Measurements from ENCODE around the gene IQGAP1.

IQGAP1 gene

DNA sequence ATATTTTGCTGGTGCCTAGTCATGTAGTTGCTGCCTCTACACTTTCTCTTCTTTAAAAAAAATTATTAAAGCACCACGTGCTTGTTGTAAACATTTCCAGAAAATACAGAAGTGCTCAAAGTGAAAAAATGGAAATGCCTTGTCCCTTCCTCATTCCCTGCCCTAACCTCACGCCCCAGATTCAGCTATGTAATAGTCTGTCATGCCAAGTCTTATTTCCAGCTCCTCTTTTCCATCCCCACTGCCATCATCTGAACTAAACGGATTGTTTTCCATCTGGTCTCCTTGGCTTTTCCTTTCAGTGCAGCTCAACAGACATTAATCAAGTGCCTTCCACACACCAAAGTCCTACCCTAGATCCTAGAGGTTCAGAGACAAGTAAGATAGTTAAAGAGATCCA lies 20.5 kb upstream of the IQGAP1 start:
- H3K9me3 ChIP-seq (ENCODE audit: control extremely low read depth in 1 of 5, control insufficient read depth in 4 of 5, insufficient read depth in 2 of 5, low read depth in 1 of 5, low read length in 4 of 5): no peaks in the 10 kb centered on the region
- no peaks in the 10 kb centered on the region for H3K36me3 ChIP-seq (ENCODE audit: control insufficient read depth in 4 of 4, insufficient read depth in 4 of 4, low read length in 3 of 4)
- no peak overlapping the region for H3K27ac ChIP-seq (ENCODE audit: insufficient read depth in 1 of 2, low read depth in 1 of 2, low read length in 2 of 2, poor library complexity in 1 of 2, severe bottlenecking in 2 of 2)
- peaks cover 0 to 34% (median 4%) of the 10 kb centered on the region in 5 experiments for H3K27me3 ChIP-seq (replicated peaks in 2 of 5; ENCODE audit: control insufficient read depth in 4 of 5, insufficient read depth in 5 of 5, low read length in 4 of 5)
- peaks cover 0 to 26% (median 2%) of the 10 kb centered on the region in 4 experiments for H3K4me1 ChIP-seq (ENCODE audit: control extremely low read depth in 1 of 4, control insufficient read depth in 4 of 4, insufficient read depth in 4 of 4, low read length in 3 of 4)
- WGBS (ENCODE audit: insufficient coverage): 0% methylated on average over 1 of the region's 3 CpGs
- ChIA-PET CTCF (interaction anchor here (0.7 to 3.5 kb wide), 7 partner anchors 10 to 645 kb away, joined by 3 to 17 read pairs (median 3); partner anchors contain the start of gene IQGAP1), POLR2A (no interaction called here)
- H3K4me3 ChIP-seq (ENCODE audit: control insufficient read depth in 1 of 7, extremely low read depth in 1 of 7, insufficient read depth in 4 of 7, low read depth in 2 of 7, low read length in 6 of 7): no peak overlapping the region
- peak in 2 of 3 donors; percentile 25 to 36 for DNase-seq

DNA sequence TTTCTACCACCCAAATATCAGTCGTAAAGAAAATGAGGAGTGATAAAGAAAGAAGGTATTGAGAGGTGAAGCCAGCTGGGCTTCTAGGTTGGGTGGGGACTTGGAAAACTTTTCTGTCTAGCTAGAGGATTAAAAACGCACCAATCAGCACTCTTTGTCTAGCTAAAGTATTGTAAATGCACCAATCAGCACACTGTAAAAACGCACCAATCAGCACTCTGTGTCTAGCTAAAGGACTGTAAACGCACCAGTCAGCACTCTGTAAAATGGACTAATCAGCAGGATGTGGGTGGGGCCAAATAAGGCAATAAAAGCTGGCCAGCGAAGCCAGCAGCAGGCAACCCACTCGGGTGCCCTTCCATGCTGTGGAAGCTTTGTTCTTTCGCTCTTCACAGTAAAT lies 13.0 kb upstream of the IQGAP1 start:
- 99% methylated on average over 6 of the region's 7 CpGs for WGBS (ENCODE audit: insufficient coverage)
- CTCF ChIA-PET: interaction anchor here (0.7 to 2.0 kb wide), 4 partner anchors 13 to 69 kb away, joined by 3 to 8 read pairs (median 4); no protein-coding TSS in a partner anchor
- H3K4me1 ChIP-seq (ENCODE audit: control extremely low read depth in 1 of 4, control insufficient read depth in 4 of 4, insufficient read depth in 4 of 4, low read length in 3 of 4): peaks cover 17 to 26% (median 19%) of the 10 kb centered on the region in 4 experiments
- DNase-seq: no peak
- H3K4me3 ChIP-seq (ENCODE audit: control insufficient read depth in 1 of 7, extremely low read depth in 1 of 7, insufficient read depth in 4 of 7, low read depth in 2 of 7, low read length in 6 of 7): no peak overlapping the region
- no peaks in the 10 kb centered on the region for H3K36me3 ChIP-seq (ENCODE audit: control insufficient read depth in 4 of 4, insufficient read depth in 4 of 4, low read length in 3 of 4)
- POLR2A ChIA-PET: no interaction called here
- peaks cover 0 to 53% (median 9%) of the 10 kb centered on the region in 5 experiments for H3K27me3 ChIP-seq (replicated peaks in 2 of 5; ENCODE audit: control insufficient read depth in 4 of 5, insufficient read depth in 5 of 5, low read length in 4 of 5)
- peaks cover 0 to 24% (median 17%) of the 10 kb centered on the region in 5 experiments for H3K9me3 ChIP-seq (ENCODE audit: control extremely low read depth in 1 of 5, control insufficient read depth in 4 of 5, insufficient read depth in 2 of 5, low read depth in 1 of 5, low read length in 4 of 5)
- H3K27ac ChIP-seq (ENCODE audit: insufficient read depth in 1 of 2, low read depth in 1 of 2, low read length in 2 of 2, poor library complexity in 1 of 2, severe bottlenecking in 2 of 2): no peak overlapping the region

DNA sequence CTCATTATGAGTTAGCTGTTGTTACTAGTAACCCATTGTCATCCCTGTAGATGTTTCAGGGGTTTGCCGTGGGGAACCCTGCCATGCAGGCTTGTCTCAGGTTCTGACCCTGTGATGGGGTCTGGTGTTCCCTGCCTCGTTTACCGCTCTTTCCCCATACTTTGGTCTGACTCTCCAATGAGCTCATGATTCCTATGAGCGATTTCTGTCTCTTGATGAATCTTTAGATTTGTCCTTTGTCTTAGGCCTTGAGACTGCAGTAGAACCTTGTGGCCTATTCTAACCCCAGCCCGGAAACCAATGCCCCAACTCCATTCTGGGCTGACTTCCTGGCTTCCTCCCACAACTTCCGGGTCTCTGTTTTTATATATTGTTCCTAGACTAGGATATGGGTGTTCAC lies 11.3 kb upstream of the IQGAP1 start:
- no peak overlapping the region for H3K27ac ChIP-seq (ENCODE audit: insufficient read depth in 1 of 2, low read depth in 1 of 2, low read length in 2 of 2, poor library complexity in 1 of 2, severe bottlenecking in 2 of 2)
- ChIA-PET CTCF (interaction anchor here (1.1 to 4.0 kb wide), 6 partner anchors 9 to 105 kb away, joined by 3 to 17 read pairs (median 6); no protein-coding TSS in a partner anchor), POLR2A (interaction anchor here (0.7 kb wide), 1 partner anchor 24 kb away, joined by 4 read pairs; no protein-coding TSS in a partner anchor)
- peaks cover 17 to 21% (median 19%) of the 10 kb centered on the region in 4 experiments for H3K4me1 ChIP-seq (ENCODE audit: control extremely low read depth in 1 of 4, control insufficient read depth in 4 of 4, insufficient read depth in 4 of 4, low read length in 3 of 4)
- peak overlapping the region in 3 of 7 experiments; percentile 15 to 48 (median 24) for H3K4me3 ChIP-seq (ENCODE audit: control insufficient read depth in 1 of 7, extremely low read depth in 1 of 7, insufficient read depth in 4 of 7, low read depth in 2 of 7, low read length in 6 of 7)
- DNase-seq: peak; percentile 81 to 88 (median 87)
- H3K36me3 ChIP-seq (ENCODE audit: control insufficient read depth in 4 of 4, insufficient read depth in 4 of 4, low read length in 3 of 4): no peaks in the 10 kb centered on the region
- WGBS (ENCODE audit: insufficient coverage): 6% methylated on average over 5 of the region's 6 CpGs
- peaks cover 0 to 53% (median 14%) of the 10 kb centered on the region in 5 experiments for H3K27me3 ChIP-seq (replicated peaks in 2 of 5; ENCODE audit: control insufficient read depth in 4 of 5, insufficient read depth in 5 of 5, low read length in 4 of 5)
- H3K9me3 ChIP-seq (ENCODE audit: control extremely low read depth in 1 of 5, control insufficient read depth in 4 of 5, insufficient read depth in 2 of 5, low read depth in 1 of 5, low read length in 4 of 5): peaks cover 0 to 25% (median 20%) of the 10 kb centered on the region in 5 experiments

DNA sequence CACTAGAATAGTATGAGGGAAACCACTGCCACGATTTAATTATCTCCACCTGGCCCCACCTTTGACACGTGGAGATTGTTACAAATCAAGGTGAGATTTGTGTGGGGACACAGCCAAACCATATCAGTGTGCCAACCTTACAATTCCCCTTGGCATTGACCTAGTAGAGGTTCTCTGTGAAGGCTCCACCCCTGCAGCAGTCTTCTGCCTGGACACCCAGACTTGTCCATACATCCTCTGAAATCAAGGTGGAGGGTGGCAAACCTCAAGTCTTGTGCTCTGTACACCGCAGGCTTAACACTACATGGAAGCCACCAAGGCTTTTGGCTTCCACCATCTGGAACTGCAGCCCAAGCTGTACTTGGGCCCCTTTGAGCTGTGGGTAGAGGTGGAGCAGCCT lies 8.8 kb upstream of the IQGAP1 start:
- WGBS (ENCODE audit: insufficient coverage): 92% methylated on average over 3 of the region's 3 CpGs
- peaks cover 0 to 36% (median 17%) of the 10 kb centered on the region in 5 experiments for H3K27me3 ChIP-seq (replicated peaks in 2 of 5; ENCODE audit: control insufficient read depth in 4 of 5, insufficient read depth in 5 of 5, low read length in 4 of 5)
- H3K9me3 ChIP-seq (ENCODE audit: control extremely low read depth in 1 of 5, control insufficient read depth in 4 of 5, insufficient read depth in 2 of 5, low read depth in 1 of 5, low read length in 4 of 5): peaks cover 0 to 25% (median 20%) of the 10 kb centered on the region in 5 experiments
- POLR2A ChIA-PET: no interaction called here
- H3K36me3 ChIP-seq (ENCODE audit: control insufficient read depth in 4 of 4, insufficient read depth in 4 of 4, low read length in 3 of 4): no peaks in the 10 kb centered on the region
- H3K4me3 ChIP-seq (ENCODE audit: control insufficient read depth in 1 of 7, extremely low read depth in 1 of 7, insufficient read depth in 4 of 7, low read depth in 2 of 7, low read length in 6 of 7): no peak overlapping the region
- DNase-seq: no peak
- no peak overlapping the region for H3K27ac ChIP-seq (ENCODE audit: insufficient read depth in 1 of 2, low read depth in 1 of 2, low read length in 2 of 2, poor library complexity in 1 of 2, severe bottlenecking in 2 of 2)
- peaks cover 17 to 28% (median 19%) of the 10 kb centered on the region in 4 experiments for H3K4me1 ChIP-seq (ENCODE audit: control extremely low read depth in 1 of 4, control insufficient read depth in 4 of 4, insufficient read depth in 4 of 4, low read length in 3 of 4)
- CTCF ChIA-PET: interaction anchor here (4.0 kb wide), 1 partner anchor 12 kb away, joined by 17 read pairs; no protein-coding TSS in a partner anchor

DNA sequence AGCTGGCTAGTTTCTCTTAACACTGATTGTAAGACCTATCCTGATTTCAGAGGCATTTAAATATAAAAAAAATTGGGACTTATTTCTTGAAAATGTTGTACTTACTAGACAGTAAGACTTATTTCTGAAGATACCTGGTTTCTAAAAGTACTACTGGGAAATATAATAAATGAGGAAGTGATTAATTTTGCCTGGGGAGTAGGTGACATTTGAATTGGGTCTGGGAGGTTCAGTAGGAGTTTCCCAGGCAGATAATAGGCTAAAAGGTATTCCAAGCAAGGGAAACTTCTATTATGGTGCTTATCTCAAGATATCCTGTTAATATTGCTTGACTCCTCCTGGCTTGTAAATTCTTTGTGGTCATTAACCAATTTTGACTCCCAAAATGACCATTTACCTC lies 6.5 kb upstream of the IQGAP1 start:
- Histone ChIP-seq H3K27me3 (replicated peaks in 2 of 5; ENCODE audit: control insufficient read depth in 4 of 5, insufficient read depth in 5 of 5, low read length in 4 of 5) (peaks cover 0 to 22% (median 8%) of the 10 kb centered on the region in 5 experiments), H3K27ac (ENCODE audit: insufficient read depth in 1 of 2, low read depth in 1 of 2, low read length in 2 of 2, poor library complexity in 1 of 2, severe bottlenecking in 2 of 2) (no peak overlapping the region), H3K4me1 (ENCODE audit: control extremely low read depth in 1 of 4, control insufficient read depth in 4 of 4, insufficient read depth in 4 of 4, low read length in 3 of 4) (peaks cover 12 to 19% (median 14%) of the 10 kb centered on the region in 4 experiments), H3K9me3 (ENCODE audit: control extremely low read depth in 1 of 5, control insufficient read depth in 4 of 5, insufficient read depth in 2 of 5, low read depth in 1 of 5, low read length in 4 of 5) (peaks cover 0 to 25% (median 15%) of the 10 kb centered on the region in 5 experiments), H3K4me3 (ENCODE audit: control insufficient read depth in 1 of 7, extremely low read depth in 1 of 7, insufficient read depth in 4 of 7, low read depth in 2 of 7, low read length in 6 of 7) (no peak overlapping the region), H3K36me3 (ENCODE audit: control insufficient read depth in 4 of 4, insufficient read depth in 4 of 4, low read length in 3 of 4) (no peaks in the 10 kb centered on the region)
- CTCF ChIA-PET: interaction anchor here (0.9 to 1.6 kb wide), 2 partner anchors 19 to 97 kb away, joined by 3 to 9 read pairs; no protein-coding TSS in a partner anchor
- DNase-seq: no peak
- POLR2A ChIA-PET: no interaction called here

DNA sequence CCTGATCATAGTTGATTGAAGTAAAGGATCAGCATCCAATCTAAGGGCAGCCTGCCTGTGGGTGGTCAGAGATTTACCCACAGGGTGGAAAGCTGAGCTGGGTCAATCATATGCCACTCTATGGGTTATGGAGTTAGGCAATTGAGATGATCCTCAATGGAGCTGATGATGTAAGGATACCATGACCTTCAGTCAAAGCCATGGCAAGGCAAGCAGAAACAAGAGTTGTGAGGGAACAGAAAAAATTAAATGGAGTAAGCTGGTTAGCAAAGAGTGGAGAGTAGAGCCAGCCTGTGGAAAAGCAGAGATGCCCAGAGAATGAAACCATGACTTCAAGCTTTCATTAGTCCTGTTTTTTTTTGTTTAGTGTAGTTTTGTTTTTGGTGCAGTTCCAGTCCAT lies 5.7 kb upstream of the IQGAP1 start:
- Histone ChIP-seq H3K27ac (ENCODE audit: insufficient read depth in 1 of 2, low read depth in 1 of 2, low read length in 2 of 2, poor library complexity in 1 of 2, severe bottlenecking in 2 of 2) (no peak overlapping the region), H3K4me3 (ENCODE audit: control insufficient read depth in 1 of 7, extremely low read depth in 1 of 7, insufficient read depth in 4 of 7, low read depth in 2 of 7, low read length in 6 of 7) (no peak overlapping the region), H3K4me1 (ENCODE audit: control extremely low read depth in 1 of 4, control insufficient read depth in 4 of 4, insufficient read depth in 4 of 4, low read length in 3 of 4) (peaks cover 4 to 12% (median 6%) of the 10 kb centered on the region in 4 experiments), H3K27me3 (replicated peaks in 2 of 5; ENCODE audit: control insufficient read depth in 4 of 5, insufficient read depth in 5 of 5, low read length in 4 of 5) (peaks cover 0 to 22% (median 8%) of the 10 kb centered on the region in 5 experiments), H3K36me3 (ENCODE audit: control insufficient read depth in 4 of 4, insufficient read depth in 4 of 4, low read length in 3 of 4) (no peaks in the 10 kb centered on the region), H3K9me3 (ENCODE audit: control extremely low read depth in 1 of 5, control insufficient read depth in 4 of 5, insufficient read depth in 2 of 5, low read depth in 1 of 5, low read length in 4 of 5) (peaks cover 0 to 25% (median 15%) of the 10 kb centered on the region in 5 experiments)
- ChIA-PET POLR2A (interaction anchor here (0.9 kb wide), 1 partner anchor 14 kb away, joined by 3 read pairs; no protein-coding TSS in a partner anchor), CTCF (interaction anchor here (0.6 to 1.6 kb wide), 5 partner anchors 20 to 707 kb away, joined by 3 to 9 read pairs (median 3); no protein-coding TSS in a partner anchor)
- peak in 1 of 3 donors; percentile 42 for DNase-seq

DNA sequence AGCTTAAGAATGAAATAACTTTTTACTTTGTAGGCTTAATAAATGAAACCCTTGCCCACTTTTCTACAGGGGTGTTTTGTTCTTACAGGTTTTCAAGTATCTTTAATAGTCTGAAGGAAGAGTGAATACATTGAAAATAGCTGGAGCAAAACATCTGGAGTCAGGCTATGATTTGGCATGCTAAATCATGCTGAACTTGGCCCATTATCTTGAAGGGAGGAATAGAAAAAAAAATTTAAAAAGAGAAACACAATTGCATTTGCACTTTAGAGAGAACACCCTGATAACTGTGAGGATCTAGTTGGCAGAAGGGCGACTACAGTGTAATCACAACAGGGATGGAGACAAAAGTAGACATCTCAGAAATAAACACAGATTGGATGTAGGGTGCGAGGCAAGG lies 1.8 kb upstream of the IQGAP1 start:
- no peak overlapping the region for H3K4me3 ChIP-seq (ENCODE audit: control insufficient read depth in 1 of 7, extremely low read depth in 1 of 7, insufficient read depth in 4 of 7, low read depth in 2 of 7, low read length in 6 of 7)
- H3K36me3 ChIP-seq (ENCODE audit: control insufficient read depth in 4 of 4, insufficient read depth in 4 of 4, low read length in 3 of 4): peaks cover 0 to 8% (median 5%) of the 10 kb centered on the region in 4 experiments
- no peak for DNase-seq
- H3K27ac ChIP-seq (ENCODE audit: insufficient read depth in 1 of 2, low read depth in 1 of 2, low read length in 2 of 2, poor library complexity in 1 of 2, severe bottlenecking in 2 of 2): no peak overlapping the region
- ChIA-PET POLR2A (no interaction called here), CTCF (interaction anchor here (0.7 to 1.5 kb wide), 2 partner anchors 9 to 24 kb away, joined by 3 to 7 read pairs; no protein-coding TSS in a partner anchor)
- H3K9me3 ChIP-seq (ENCODE audit: control extremely low read depth in 1 of 5, control insufficient read depth in 4 of 5, insufficient read depth in 2 of 5, low read depth in 1 of 5, low read length in 4 of 5): peaks cover 0 to under 1% (median 0%) of the 10 kb centered on the region in 5 experiments
- H3K4me1 ChIP-seq (ENCODE audit: control extremely low read depth in 1 of 4, control insufficient read depth in 4 of 4, insufficient read depth in 4 of 4, low read length in 3 of 4): peaks cover 0 to 23% (median 12%) of the 10 kb centered on the region in 4 experiments
- WGBS (ENCODE audit: insufficient coverage): 95% methylated on average over 2 of the region's 2 CpGs
- peaks cover 0 to 9% (median under 1%) of the 10 kb centered on the region in 5 experiments for H3K27me3 ChIP-seq (replicated peaks in 2 of 5; ENCODE audit: control insufficient read depth in 4 of 5, insufficient read depth in 5 of 5, low read length in 4 of 5)
